Measurements from ENCODE around the gene SPATS1. TPM values are rescaled to one million over a fixed set of nuclear protein-coding genes. Genes with fewer than 3 reads are reported as not detected.
"Not testable (repeated sequence)": the region's sequence is repeated elsewhere in the genome, so short reads cannot be mapped to it uniquely, and the experiment has no call there.

SPATS1 gene
- total RNA-seq, 1 donor from 2014 or later, result not detected

DNA sequence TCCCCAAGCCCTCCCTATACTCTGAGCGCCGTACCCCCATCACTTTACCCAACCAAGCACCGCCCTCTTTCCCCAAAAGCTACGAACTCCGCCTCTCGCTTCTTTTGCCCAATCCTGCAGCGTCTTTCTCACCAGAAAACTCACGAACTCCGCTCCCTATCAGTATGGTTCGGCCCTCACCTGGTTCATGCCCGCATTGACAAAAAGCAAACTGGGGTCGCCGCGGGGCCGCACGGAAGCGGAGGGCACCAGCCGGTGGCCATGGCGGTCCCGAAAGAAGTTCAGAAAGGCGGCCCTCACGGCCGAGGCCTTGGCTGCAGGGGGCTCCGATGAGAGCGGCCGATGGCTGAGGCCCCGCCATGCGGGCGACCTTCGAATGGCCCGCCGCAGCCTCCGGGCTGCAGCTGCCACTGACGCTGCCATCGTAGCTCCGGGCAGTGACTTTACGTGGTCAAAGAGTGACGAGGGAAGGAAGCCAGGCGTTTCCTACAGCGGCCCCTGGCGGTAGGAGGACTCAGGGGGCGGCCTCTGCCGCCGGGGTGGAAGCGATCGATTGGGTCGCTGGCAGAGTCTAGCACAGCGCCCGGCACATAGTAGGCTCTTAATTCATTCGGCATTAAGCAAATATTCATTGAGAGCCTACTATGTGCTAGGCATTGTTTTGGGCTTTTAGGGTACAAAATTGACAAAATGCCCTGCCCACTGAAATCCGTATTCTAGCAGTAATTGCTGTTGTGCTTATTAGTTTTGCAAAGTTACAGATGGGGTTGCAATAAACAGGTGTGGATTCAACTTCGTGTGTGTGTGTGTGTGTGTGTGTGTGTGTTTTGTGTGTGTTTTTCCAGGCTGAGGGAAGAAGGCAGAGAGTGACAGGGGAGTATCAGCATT, 29.3 kb upstream of the SPATS1 start, which contains the start of gene AARS2:
Gene AARS2 (minus strand): TSS at position 447 of the 888 bp plus-strand sequence. CDS start 24 bp downstream, at position 423.
- no peaks in the 10 kb centered on the region for H3K9me3 ChIP-seq
- peaks cover 7% of the 10 kb centered on the region for H3K4me1 ChIP-seq
- H3K27ac ChIP-seq, result peak within 1 kb of the TSS; percentile 87
- no peaks in the 10 kb centered on the region for H3K27me3 ChIP-seq
- DNase-seq (peak; percentile 94), ATAC-seq (peak; percentile 99)
- H3K36me3 ChIP-seq, result peaks cover 30% of the 10 kb centered on the region
- TF ChIP-seq, protein P1, sequence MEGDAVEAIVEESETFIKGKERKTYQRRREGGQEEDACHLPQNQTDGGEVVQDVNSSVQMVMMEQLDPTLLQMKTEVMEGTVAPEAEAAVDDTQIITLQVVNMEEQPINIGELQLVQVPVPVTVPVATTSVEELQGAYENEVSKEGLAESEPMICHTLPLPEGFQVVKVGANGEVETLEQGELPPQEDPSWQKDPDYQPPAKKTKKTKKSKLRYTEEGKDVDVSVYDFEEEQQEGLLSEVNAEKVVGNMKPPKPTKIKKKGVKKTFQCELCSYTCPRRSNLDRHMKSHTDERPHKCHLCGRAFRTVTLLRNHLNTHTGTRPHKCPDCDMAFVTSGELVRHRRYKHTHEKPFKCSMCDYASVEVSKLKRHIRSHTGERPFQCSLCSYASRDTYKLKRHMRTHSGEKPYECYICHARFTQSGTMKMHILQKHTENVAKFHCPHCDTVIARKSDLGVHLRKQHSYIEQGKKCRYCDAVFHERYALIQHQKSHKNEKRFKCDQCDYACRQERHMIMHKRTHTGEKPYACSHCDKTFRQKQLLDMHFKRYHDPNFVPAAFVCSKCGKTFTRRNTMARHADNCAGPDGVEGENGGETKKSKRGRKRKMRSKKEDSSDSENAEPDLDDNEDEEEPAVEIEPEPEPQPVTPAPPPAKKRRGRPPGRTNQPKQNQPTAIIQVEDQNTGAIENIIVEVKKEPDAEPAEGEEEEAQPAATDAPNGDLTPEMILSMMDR (IDR thresholded peaks at IDR 0.05), result peak; percentile 100
- intact Hi-C loops (cut with DNase I), result no loop called here
- H3K4me3 ChIP-seq, result peak within 1 kb of the TSS; percentile 100

DNA sequence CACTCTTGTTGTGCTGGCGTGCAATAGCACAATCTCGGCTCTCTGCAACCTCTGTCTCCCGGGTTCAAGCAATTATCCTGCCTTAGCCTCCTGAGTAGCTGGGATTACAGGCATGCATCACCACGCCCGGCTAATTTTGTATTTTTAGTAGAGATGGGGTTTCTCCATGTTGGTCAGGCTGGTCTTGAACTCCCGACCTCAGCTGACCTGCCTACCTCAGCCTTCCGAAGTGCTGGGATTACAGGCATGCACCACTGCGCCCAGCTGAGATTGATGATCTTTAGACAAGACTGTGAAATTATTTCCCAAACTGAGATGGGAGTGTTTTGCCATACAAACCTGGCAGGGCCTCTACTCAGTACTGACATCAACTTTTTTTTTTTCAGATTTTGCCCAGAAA, 27.8 kb upstream of the SPATS1 start:
- DNase-seq; H3K27me3 ChIP-seq; H3K4me1 ChIP-seq; H3K9me3 ChIP-seq; H3K27ac ChIP-seq; H3K4me3 ChIP-seq; ATAC-seq; intact Hi-C loops (cut with DNase I): not testable (repeated sequence)
- peaks cover 16% of the 10 kb centered on the region for H3K36me3 ChIP-seq

GRCh38 chr6:44315516-44315915, 26.9 kb upstream of the SPATS1 start:
- DNase-seq (no peak), ATAC-seq (peak; percentile 37)
- H3K36me3 ChIP-seq, result peaks cover 7% of the 10 kb centered on the region
- H3K27me3 ChIP-seq, result peaks cover 9% of the 10 kb centered on the region
- intact Hi-C loops (cut with DNase I), result no loop called here
- TF ChIP-seq, protein P1 (IDR thresholded peaks at IDR 0.05), result no peak
- H3K9me3 ChIP-seq, result no peaks in the 10 kb centered on the region
- peaks cover 7% of the 10 kb centered on the region for H3K4me1 ChIP-seq
- H3K27ac ChIP-seq, result no peak overlapping the region
- H3K4me3 ChIP-seq, result no peak overlapping the region

GRCh38 chr6:44315951-44316350, 26.5 kb upstream of the SPATS1 start:
- intact Hi-C loops (cut with DNase I), result no loop called here

DNA sequence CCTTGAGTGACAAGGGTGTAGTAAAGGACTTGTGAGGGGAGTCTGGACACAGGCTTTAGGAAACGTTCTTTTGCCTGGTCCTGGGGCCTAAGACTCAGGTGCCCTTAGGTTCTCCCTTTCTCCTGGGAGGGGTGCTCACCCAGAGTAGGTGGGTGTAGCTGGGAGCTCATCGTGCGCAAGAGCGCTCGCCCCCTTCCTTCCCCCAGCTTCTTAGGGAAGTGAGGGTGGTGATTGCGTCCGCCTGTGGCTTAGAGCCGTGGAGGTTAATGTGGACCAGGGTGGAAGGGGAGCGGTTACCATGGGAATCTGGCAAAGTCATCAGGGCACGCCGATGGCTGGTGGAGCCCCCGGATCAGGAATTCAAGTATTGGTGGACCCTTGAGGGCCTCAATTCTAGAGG, 26.0 kb upstream of the SPATS1 start:
- no peak overlapping the region for H3K4me3 ChIP-seq
- peaks cover 7% of the 10 kb centered on the region for H3K4me1 ChIP-seq
- DNase-seq, result no peak
- H3K36me3 ChIP-seq, result no peaks in the 10 kb centered on the region
- intact Hi-C loops (cut with DNase I), result no loop called here
- H3K27ac ChIP-seq, result no peak overlapping the region
- no peaks in the 10 kb centered on the region for H3K9me3 ChIP-seq
- ATAC-seq, result peak; percentile 35
- TF ChIP-seq, protein P1 (IDR thresholded peaks at IDR 0.05), result no peak
- H3K27me3 ChIP-seq, result peaks cover 9% of the 10 kb centered on the region

More at GRCh38 chr6:44315951-44316350, 26.5 kb upstream of the SPATS1 start:
- ATAC-seq (no peak), DNase-seq (no peak)
- Histone ChIP-seq H3K4me3 (no peak overlapping the region), H3K27ac (no peak overlapping the region), H3K4me1 (peaks cover 7% of the 10 kb centered on the region), H3K27me3 (peaks cover 9% of the 10 kb centered on the region), H3K9me3 (no peaks in the 10 kb centered on the region), H3K36me3 (peaks cover 3% of the 10 kb centered on the region)
- TF ChIP-seq, protein P1 (IDR thresholded peaks at IDR 0.05), result no peak

DNA sequence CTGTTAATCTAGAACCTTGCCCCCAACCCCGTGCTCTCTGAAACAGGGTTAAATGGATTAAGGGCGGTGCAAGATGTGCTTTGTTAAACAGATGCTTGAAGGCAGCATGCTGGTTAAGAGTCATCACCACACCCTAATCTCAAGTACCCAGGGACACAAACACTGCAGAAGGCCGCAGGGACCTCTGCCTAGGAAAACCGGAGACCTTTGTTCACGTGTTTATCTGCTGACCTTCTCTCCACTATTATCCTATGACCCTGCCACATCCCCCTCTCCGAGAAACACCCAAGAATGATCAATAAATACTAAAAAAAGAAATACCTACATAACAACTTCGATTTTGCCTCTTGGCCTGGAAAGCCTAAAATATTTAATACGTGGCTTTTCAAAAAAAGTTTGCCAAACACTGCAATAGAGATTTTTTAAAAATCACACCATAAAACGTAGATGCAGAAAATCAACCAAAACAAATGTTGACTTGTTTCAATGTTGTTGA, 25.3 kb upstream of the SPATS1 start:
- H3K4me1 ChIP-seq; H3K27ac ChIP-seq; intact Hi-C loops (cut with DNase I); H3K27me3 ChIP-seq; H3K36me3 ChIP-seq; H3K4me3 ChIP-seq; ATAC-seq; DNase-seq; H3K9me3 ChIP-seq: not testable (repeated sequence)

Measured in upper lobe of right lung (tissue), 1 donor.